Nephron (organoid): ENCODE measurements around the gene CEP152.

ENCODE experiments used
- H3K27ac Mint-ChIP-seq, 3 experiments: 2 replicates each; pipeline ENCODE4 v1.8.0; 2020; ENCODE audit warnings: mixed read lengths in 3 of 3, mild to moderate bottlenecking in 2 of 3, moderate library complexity in 1 of 3
- H3K27me3 Mint-ChIP-seq: 2 replicates; pipeline ENCODE4 v1.8.0; 2021; ENCODE audit warnings: low read depth, mild to moderate bottlenecking, moderate library complexity, mixed read lengths
- H3K36me3 Mint-ChIP-seq: 2 replicates; pipeline ENCODE4 v1.8.0; 2020; ENCODE audit warnings: low read depth, mixed read lengths
- H3K4me1 Mint-ChIP-seq: 2 replicates; pipeline ENCODE4 v1.8.0; 2020; ENCODE audit warnings: mixed read lengths
- H3K4me3 Mint-ChIP-seq, 3 experiments: 2 replicates each; pipeline ENCODE4 v1.8.0; 2020; ENCODE audit warnings: mild to moderate bottlenecking in 3 of 3, mixed read lengths in 3 of 3, moderate library complexity in 2 of 3
- H3K9me3 Mint-ChIP-seq: 2 replicates; pipeline ENCODE4 v1.8.0; 2020; ENCODE audit warnings: mixed read lengths
- TF ChIP-seq, protein P1 (sequence below), 3 experiments: fragments of 200-600 bp; sonication (generic); IDR thresholded peaks; one replicate each; pipeline ENCODE4 v1.5.0; 2021; ENCODE audit warnings: antibody characterized with exemption in 3 of 3; ENCODE audit not compliant: unreplicated experiment in 3 of 3

CEP152 gene

GRCh38 chr15:48708641-48709040 lies 102.2 kb downstream of the CEP152 start:
- Mint-ChIP-seq H3K9me3 (peaks cover 26% of the 10 kb centered on the region), H3K27ac (no peak overlapping the region), H3K4me1 (no peaks in the 10 kb centered on the region), H3K36me3 (peaks cover 15% of the 10 kb centered on the region), H3K4me3 (no peak overlapping the region), H3K27me3 (no peaks in the 10 kb centered on the region)
- TF ChIP-seq, protein P1, sequence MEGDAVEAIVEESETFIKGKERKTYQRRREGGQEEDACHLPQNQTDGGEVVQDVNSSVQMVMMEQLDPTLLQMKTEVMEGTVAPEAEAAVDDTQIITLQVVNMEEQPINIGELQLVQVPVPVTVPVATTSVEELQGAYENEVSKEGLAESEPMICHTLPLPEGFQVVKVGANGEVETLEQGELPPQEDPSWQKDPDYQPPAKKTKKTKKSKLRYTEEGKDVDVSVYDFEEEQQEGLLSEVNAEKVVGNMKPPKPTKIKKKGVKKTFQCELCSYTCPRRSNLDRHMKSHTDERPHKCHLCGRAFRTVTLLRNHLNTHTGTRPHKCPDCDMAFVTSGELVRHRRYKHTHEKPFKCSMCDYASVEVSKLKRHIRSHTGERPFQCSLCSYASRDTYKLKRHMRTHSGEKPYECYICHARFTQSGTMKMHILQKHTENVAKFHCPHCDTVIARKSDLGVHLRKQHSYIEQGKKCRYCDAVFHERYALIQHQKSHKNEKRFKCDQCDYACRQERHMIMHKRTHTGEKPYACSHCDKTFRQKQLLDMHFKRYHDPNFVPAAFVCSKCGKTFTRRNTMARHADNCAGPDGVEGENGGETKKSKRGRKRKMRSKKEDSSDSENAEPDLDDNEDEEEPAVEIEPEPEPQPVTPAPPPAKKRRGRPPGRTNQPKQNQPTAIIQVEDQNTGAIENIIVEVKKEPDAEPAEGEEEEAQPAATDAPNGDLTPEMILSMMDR (IDR thresholded peaks at IDR 0.05; ENCODE audit: unreplicated experiment in 3 of 3) = no peak

DNA sequence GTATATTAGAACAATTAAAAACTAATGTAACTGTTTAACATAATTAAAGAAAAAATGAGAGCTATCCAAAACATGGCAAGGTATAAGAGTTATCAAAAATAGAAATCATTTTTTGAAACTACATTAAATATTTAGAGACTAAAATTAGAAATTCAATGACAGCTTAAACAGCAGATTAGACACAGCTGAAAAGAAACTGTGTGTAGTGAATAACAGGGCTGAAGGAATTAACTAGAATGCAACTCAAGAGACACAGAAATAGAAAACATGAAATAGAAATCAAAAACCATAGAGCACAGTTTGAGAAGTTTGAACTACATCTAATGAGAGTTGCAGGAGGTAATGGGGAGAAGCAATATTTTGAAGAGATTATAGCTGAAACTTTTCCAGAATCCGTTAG lies 105.5 kb downstream of the CEP152 start:
- no peaks in the 10 kb centered on the region for H3K4me1 Mint-ChIP-seq
- TF ChIP-seq, protein P1 (IDR thresholded peaks at IDR 0.05; ENCODE audit: unreplicated experiment in 3 of 3) = no peak
- H3K4me3 Mint-ChIP-seq = no peak overlapping the region
- peaks cover 15% of the 10 kb centered on the region for H3K36me3 Mint-ChIP-seq
- no peak overlapping the region for H3K27ac Mint-ChIP-seq
- peaks cover 26% of the 10 kb centered on the region for H3K9me3 Mint-ChIP-seq
- H3K27me3 Mint-ChIP-seq = no peaks in the 10 kb centered on the region

DNA sequence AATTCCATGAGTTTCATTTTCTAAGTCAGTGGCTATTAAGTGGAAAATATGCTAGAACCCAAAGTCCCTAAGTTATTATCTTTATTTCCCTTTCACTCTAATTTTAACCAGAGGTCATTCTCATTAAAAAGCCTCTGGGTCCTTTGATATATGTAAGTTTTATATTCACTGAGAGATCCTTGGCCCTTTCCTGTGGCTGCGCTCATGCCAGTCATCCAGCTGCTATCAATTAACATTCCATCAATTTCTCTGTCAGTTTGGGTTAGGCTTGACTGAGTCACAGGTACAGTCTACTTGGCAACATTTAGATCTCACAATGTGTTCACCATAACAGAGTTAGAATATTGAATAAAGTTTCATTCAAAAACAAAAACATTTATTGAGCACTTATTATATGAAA lies 107.3 kb downstream of the CEP152 start:
- peaks cover 15% of the 10 kb centered on the region for H3K36me3 Mint-ChIP-seq
- H3K4me3 Mint-ChIP-seq = no peak overlapping the region
- TF ChIP-seq, protein P1 (IDR thresholded peaks at IDR 0.05; ENCODE audit: unreplicated experiment in 3 of 3) = no peak
- no peaks in the 10 kb centered on the region for H3K27me3 Mint-ChIP-seq
- no peak overlapping the region for H3K27ac Mint-ChIP-seq
- no peaks in the 10 kb centered on the region for H3K4me1 Mint-ChIP-seq
- peaks cover 26% of the 10 kb centered on the region for H3K9me3 Mint-ChIP-seq

DNA sequence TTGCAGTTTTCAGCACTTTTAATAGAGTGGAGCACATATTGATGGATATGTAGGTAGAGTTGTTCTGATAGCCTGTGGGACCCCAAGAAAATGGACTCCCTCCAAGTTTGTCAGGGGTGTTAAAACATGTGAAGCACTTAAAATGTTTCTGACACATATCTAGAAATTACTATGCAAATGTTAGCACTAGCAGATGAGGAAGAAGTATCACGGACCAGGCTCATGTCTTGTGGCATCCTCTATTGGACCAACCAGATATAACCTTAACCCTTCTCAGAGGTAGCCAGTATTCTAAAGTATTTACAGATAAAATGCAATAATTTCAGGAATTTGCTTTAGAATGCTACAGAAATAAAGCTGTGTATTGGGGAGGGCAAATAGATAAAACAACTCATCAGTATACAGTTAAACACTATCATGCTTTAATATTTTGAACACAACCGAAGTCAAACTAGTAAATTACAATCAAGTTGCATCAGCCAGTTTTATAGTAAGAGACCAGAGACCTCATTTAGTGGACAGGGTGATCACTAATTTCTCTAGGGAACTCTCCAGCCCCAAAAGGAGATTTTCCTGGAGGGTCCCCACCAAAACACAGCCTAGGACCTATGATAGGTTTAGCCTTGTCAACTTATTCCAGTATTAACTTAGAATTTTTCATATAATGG lies 108.2 kb downstream of the CEP152 start:
- Mint-ChIP-seq H3K27me3 (no peaks in the 10 kb centered on the region), H3K4me3 (no peak overlapping the region), H3K27ac (no peak overlapping the region), H3K4me1 (no peaks in the 10 kb centered on the region), H3K36me3 (peaks cover 15% of the 10 kb centered on the region), H3K9me3 (peaks cover 26% of the 10 kb centered on the region)
- TF ChIP-seq, protein P1 (IDR thresholded peaks at IDR 0.05; ENCODE audit: unreplicated experiment in 3 of 3) = no peak

- Mint-ChIP-seq H3K36me3 (no peaks in the 10 kb centered on the region), H3K4me3 (no peak overlapping the region), H3K9me3 (no peaks in the 10 kb centered on the region), H3K4me1 (no peaks in the 10 kb centered on the region), H3K27ac (no peak overlapping the region), H3K27me3 (no peaks in the 10 kb centered on the region)
- TF ChIP-seq, protein P1 (IDR thresholded peaks at IDR 0.05; ENCODE audit: unreplicated experiment in 3 of 3) = no peak
Measured at GRCh38 chr15:48696627-48697312, 114.1 kb downstream of the CEP152 start.
